ENCODE measurements around the gene MARCHF2. TPM values are rescaled to one million over a fixed set of nuclear protein-coding genes. Genes with fewer than 3 reads are reported as not detected.
A peak's percentile ranks its signal among the peaks of the same experiment; 100 is the strongest.

Gene MARCHF2
- total and polyA plus RNA-seq, 4 donors: 26.7 to 81.5 (median 47.8) TPM

- peak overlapping the region in 1 of 2 donors; percentile 13 for H3K27ac ChIP-seq (ENCODE audit: low read depth in 1 of 2, low read length in 1 of 2)
- no peak for ATAC-seq (ENCODE audit: insufficient read depth, low FRiP score)
- no peak for DNase-seq
- H3K9me3 ChIP-seq (ENCODE audit: control insufficient read depth in 4 of 4, insufficient read depth in 3 of 4, low read length in 3 of 4): no peaks in the 10 kb centered on the region
- H3K9ac ChIP-seq (ENCODE audit: insufficient read depth in 1 of 2, low read length in 2 of 2): peak overlapping the region in 1 of 2 donors; percentile 11
- 76 to 78% methylated on average over 7 to 8 of the region's 8 CpGs for WGBS, 2 donors
- H3K27me3 ChIP-seq (ENCODE audit: control insufficient read depth in 3 of 3, insufficient read depth in 3 of 3, low read length in 2 of 3): no peaks in the 10 kb centered on the region
- H3K4me1 ChIP-seq (ENCODE audit: control insufficient read depth in 5 of 5, insufficient read depth in 5 of 5, low read length in 5 of 5): peaks cover 19 to 41% (median 22%) of the 10 kb centered on the region in 5 donors
- no peak overlapping the region for H3K4me3 ChIP-seq
- peaks cover 0 to 15% (median 7%) of the 10 kb centered on the region in 4 donors for H3K36me3 ChIP-seq (ENCODE audit: control insufficient read depth in 4 of 4, insufficient read depth in 4 of 4, low read length in 4 of 4)
- TF ChIP-seq CTCF (IDR thresholded peaks at IDR 0.05; ENCODE audit: control extremely low read depth, extremely low read depth): no peak
Measured at GRCh38 chr19:8449830-8450229, 36.7 kb downstream of the MARCHF2 start.

- Histone ChIP-seq H3K27ac (ENCODE audit: low read depth in 1 of 2, low read length in 1 of 2) (no peak overlapping the region), H3K4me1 (ENCODE audit: control insufficient read depth in 5 of 5, insufficient read depth in 5 of 5, low read length in 5 of 5) (peaks cover 18 to 38% (median 21%) of the 10 kb centered on the region in 5 donors), H3K4me3 (no peak overlapping the region), H3K36me3 (ENCODE audit: control insufficient read depth in 4 of 4, insufficient read depth in 4 of 4, low read length in 4 of 4) (peaks cover 3 to 23% (median 12%) of the 10 kb centered on the region in 4 donors), H3K9ac (ENCODE audit: insufficient read depth in 1 of 2, low read length in 2 of 2) (no peak overlapping the region), H3K9me3 (ENCODE audit: control insufficient read depth in 4 of 4, insufficient read depth in 3 of 4, low read length in 3 of 4) (no peaks in the 10 kb centered on the region), H3K27me3 (ENCODE audit: control insufficient read depth in 3 of 3, insufficient read depth in 3 of 3, low read length in 2 of 3) (no peaks in the 10 kb centered on the region)
- no peak for TF ChIP-seq CTCF (IDR thresholded peaks at IDR 0.05; ENCODE audit: control extremely low read depth, extremely low read depth)
- DNase-seq (no peak), ATAC-seq (ENCODE audit: insufficient read depth, low FRiP score) (no peak)
- 43 to 45% methylated on average over 6 of the region's 6 CpGs for WGBS, 2 donors
Measured at GRCh38 chr19:8451377-8451776, 38.3 kb downstream of the MARCHF2 start.

GRCh38 chr19:8451885-8452284, 38.8 kb downstream of the MARCHF2 start:
- 43 to 50% methylated on average over 3 of the region's 3 CpGs for WGBS, 2 donors
- no peak for TF ChIP-seq CTCF (IDR thresholded peaks at IDR 0.05; ENCODE audit: control extremely low read depth, extremely low read depth)
- peak; percentile 63 for ATAC-seq (ENCODE audit: insufficient read depth, low FRiP score)
- Histone ChIP-seq H3K27me3 (ENCODE audit: control insufficient read depth in 3 of 3, insufficient read depth in 3 of 3, low read length in 2 of 3) (no peaks in the 10 kb centered on the region), H3K36me3 (ENCODE audit: control insufficient read depth in 4 of 4, insufficient read depth in 4 of 4, low read length in 4 of 4) (peaks cover 3 to 22% (median 10%) of the 10 kb centered on the region in 4 donors), H3K9ac (ENCODE audit: insufficient read depth in 1 of 2, low read length in 2 of 2) (no peak overlapping the region), H3K27ac (ENCODE audit: low read depth in 1 of 2, low read length in 1 of 2) (no peak overlapping the region), H3K9me3 (ENCODE audit: control insufficient read depth in 4 of 4, insufficient read depth in 3 of 4, low read length in 3 of 4) (no peaks in the 10 kb centered on the region), H3K4me3 (no peak overlapping the region), H3K4me1 (ENCODE audit: control insufficient read depth in 5 of 5, insufficient read depth in 5 of 5, low read length in 5 of 5) (peaks cover 13 to 37% (median 19%) of the 10 kb centered on the region in 5 donors)
- DNase-seq: no peak

Data from lung (tissue), 12 donors.